ENCODE measurements around the gene WDR64. TPM values are rescaled to one million over a fixed set of nuclear protein-coding genes. Genes with fewer than 3 reads are reported as not detected.

Gene WDR64
- total and polyA plus RNA-seq, 9 donors: 0.10 to 0.67 (median 0.34) TPM; not detected in 2

DNA sequence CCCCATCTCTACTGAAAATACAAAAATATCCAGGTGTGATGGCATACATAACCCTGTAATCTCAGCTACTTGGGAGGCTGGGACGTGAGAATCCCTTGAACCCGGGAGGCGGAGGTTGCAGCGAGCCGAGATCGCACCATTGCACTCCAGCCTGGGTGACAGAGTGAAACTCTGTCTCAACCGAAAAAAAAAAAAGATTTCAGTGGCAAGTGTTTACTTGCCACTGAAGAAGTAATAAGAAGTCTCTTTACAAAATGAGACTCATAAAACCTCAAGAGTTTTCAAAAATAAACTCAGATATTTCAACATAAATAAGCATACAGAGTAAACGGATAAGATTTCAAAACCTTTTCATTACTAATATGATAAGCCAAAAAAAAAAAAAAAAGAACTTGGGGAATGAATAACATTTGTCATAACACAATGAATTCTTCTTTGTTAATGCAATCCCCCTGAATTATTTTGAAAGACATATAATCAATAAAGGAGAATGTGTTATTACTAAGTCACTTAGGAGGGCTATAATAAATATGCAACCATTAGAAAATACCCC lies 161.8 kb downstream of the WDR64 start:
- Histone ChIP-seq H3K4me1 (ENCODE audit: insufficient read depth) (no peaks in the 10 kb centered on the region), H3K27ac (no peak overlapping the region), H3K9me3 (no peaks in the 10 kb centered on the region), H3K36me3 (no peaks in the 10 kb centered on the region), H3K4me3 (no peak overlapping the region), H3K27me3 (no peaks in the 10 kb centered on the region)
- intact Hi-C loops (cut with DNase I): no loop called here
- no peak for DNase-seq
- WGBS, 3 donors: 70 to 79% (median 78%) methylated on average over 8 of the region's 8 CpGs
- TF ChIP-seq EP300 (IDR thresholded peaks at IDR 0.05) (no peak), POLR2A (IDR thresholded peaks at IDR 0.05) (no peak)
- TF ChIP-seq, protein P1, sequence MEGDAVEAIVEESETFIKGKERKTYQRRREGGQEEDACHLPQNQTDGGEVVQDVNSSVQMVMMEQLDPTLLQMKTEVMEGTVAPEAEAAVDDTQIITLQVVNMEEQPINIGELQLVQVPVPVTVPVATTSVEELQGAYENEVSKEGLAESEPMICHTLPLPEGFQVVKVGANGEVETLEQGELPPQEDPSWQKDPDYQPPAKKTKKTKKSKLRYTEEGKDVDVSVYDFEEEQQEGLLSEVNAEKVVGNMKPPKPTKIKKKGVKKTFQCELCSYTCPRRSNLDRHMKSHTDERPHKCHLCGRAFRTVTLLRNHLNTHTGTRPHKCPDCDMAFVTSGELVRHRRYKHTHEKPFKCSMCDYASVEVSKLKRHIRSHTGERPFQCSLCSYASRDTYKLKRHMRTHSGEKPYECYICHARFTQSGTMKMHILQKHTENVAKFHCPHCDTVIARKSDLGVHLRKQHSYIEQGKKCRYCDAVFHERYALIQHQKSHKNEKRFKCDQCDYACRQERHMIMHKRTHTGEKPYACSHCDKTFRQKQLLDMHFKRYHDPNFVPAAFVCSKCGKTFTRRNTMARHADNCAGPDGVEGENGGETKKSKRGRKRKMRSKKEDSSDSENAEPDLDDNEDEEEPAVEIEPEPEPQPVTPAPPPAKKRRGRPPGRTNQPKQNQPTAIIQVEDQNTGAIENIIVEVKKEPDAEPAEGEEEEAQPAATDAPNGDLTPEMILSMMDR (IDR thresholded peaks at IDR 0.05): no peak

DNA sequence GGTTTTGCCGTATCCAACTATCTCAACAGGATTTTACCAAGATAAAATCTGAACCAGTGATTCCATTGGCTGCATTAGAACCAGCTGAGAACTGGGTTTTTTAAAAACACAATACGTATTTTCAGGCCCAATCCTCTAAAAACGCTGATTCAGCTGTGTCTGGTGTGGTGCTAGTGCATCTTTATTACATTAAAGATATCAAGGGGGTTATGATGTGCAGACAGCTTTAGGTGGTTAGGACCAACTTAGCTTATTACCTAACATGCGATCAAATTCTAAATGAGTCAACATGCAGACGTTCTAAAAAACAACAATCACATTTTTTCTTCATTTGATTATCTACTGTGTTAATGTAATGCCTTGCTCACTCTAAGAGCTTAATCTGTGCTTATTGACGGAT lies 163.9 kb downstream of the WDR64 start:
- no peak overlapping the region for H3K27ac ChIP-seq
- no peaks in the 10 kb centered on the region for H3K4me1 ChIP-seq (ENCODE audit: insufficient read depth)
- H3K27me3 ChIP-seq: no peaks in the 10 kb centered on the region
- intact Hi-C loops (cut with DNase I): no loop called here
- H3K36me3 ChIP-seq: no peaks in the 10 kb centered on the region
- no peak for DNase-seq
- TF ChIP-seq EP300 (IDR thresholded peaks at IDR 0.05) (no peak), POLR2A (IDR thresholded peaks at IDR 0.05) (no peak)
- TF ChIP-seq, protein P1 (IDR thresholded peaks at IDR 0.05): no peak
- H3K4me3 ChIP-seq: no peak overlapping the region
- no peaks in the 10 kb centered on the region for H3K9me3 ChIP-seq
- 80 to 92% (median 82%) methylated on average over 6 of the region's 6 CpGs for WGBS, 3 donors

DNA sequence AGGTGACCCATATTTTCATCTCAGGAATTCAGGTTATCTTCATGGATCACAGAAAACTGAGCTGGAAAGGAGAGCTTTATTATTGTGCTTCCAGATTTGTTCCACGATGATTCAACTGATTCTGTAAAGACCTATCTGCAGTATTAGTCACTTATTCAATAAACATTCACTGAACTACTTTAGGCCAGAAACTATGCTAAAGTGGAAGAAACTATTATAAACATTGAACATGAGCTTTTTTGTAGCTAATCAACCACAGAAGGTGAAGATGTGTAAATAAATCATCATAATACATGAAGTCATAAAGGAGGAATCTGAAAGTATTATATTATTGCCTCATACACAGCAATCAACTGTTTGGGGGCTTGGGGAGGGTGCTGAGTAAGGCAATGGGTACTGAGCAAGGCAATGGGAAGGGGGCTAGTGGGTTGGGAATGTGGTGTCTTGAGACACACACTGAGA lies 165.3 kb downstream of the WDR64 start:
- no peak for DNase-seq
- Histone ChIP-seq H3K4me3 (no peak overlapping the region), H3K9me3 (no peaks in the 10 kb centered on the region), H3K36me3 (no peaks in the 10 kb centered on the region), H3K4me1 (ENCODE audit: insufficient read depth) (no peaks in the 10 kb centered on the region), H3K27me3 (no peaks in the 10 kb centered on the region), H3K27ac (no peak overlapping the region)
- 9 to 47% (median 17%) methylated on average over 1 of the region's 1 CpG for WGBS, 3 donors
- intact Hi-C loops (cut with DNase I): no loop called here
- TF ChIP-seq, protein P1 (IDR thresholded peaks at IDR 0.05): no peak
- TF ChIP-seq POLR2A (IDR thresholded peaks at IDR 0.05) (no peak), EP300 (IDR thresholded peaks at IDR 0.05) (no peak)

DNA sequence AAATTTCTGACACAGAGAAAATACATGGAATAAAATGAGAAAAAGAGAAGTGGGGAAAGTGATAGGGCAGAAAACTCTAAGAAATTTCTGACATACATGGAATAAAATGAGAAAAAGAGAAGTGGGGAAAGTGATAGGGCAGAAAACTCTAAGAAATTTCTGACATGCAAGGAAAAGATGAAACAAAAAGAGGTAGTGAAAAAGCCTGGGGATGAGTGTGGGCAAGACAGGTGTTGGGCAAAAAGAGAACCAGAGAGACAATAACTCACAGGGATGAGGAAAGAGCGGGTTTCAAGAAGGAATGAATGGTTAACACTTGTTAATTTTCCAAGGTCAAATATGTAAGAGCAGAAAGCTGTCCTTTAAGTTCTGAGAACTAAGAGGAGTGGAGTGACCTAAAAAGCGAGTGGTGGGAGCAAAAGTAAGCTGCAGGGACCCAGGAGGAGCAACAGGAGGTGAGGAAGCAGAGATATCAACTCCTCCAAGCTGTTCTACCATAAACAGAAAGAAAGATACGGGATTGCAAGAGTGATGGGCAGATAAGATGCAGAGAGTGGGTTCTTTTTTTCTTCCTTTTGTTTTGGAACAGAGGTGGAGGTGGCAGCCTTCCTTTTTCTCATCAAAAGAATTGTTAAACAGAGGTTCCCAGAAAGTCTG lies 166.0 kb downstream of the WDR64 start:
- intact Hi-C loops (cut with DNase I): no loop called here
- no peaks in the 10 kb centered on the region for H3K4me1 ChIP-seq (ENCODE audit: insufficient read depth)
- WGBS, 3 donors: 59 to 70% (median 68%) methylated on average over 3 of the region's 3 CpGs

More for the DNA sequence above, 166.0 kb downstream of the WDR64 start:
- Histone ChIP-seq H3K9me3 (no peaks in the 10 kb centered on the region), H3K4me3 (no peak overlapping the region), H3K36me3 (no peaks in the 10 kb centered on the region), H3K27me3 (no peaks in the 10 kb centered on the region), H3K27ac (no peak overlapping the region)
- no peak for DNase-seq
- TF ChIP-seq EP300 (IDR thresholded peaks at IDR 0.05) (no peak), POLR2A (IDR thresholded peaks at IDR 0.05) (no peak)
- TF ChIP-seq, protein P1 (IDR thresholded peaks at IDR 0.05): no peak

Data from ovary (tissue), 9 donors.